Measurements from ENCODE around the gene CLASP1.
"Not testable (repeated sequence)": the region's sequence is repeated elsewhere in the genome, so short reads cannot be mapped to it uniquely, and the experiment has no call there.

Gene CLASP1

DNA sequence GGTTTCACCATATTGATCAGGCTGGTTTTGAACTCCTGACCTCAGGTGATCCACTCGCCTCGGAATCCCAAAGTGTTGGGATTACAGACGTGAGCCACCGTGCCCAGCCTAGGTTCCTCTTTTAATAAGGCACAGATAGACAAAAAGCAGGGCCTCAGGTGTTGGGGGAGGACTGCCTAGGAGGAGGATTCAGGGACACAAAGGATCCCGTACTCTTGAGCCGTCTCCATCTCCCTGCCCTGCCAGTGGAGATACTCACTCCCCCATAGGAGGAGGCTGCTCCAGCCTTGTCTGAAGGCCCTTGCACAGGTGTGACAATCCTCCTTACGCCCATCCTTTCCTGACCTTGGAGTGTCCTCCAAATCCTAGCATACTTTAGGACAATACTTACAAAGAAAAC, 332.3 kb downstream of the CLASP1 start:
- no peak for TF ChIP-seq EZH2 (IDR thresholded peaks at IDR 0.05; ENCODE audit: borderline replicate concordance, low read length)
- TF ChIP-seq, protein P1, sequence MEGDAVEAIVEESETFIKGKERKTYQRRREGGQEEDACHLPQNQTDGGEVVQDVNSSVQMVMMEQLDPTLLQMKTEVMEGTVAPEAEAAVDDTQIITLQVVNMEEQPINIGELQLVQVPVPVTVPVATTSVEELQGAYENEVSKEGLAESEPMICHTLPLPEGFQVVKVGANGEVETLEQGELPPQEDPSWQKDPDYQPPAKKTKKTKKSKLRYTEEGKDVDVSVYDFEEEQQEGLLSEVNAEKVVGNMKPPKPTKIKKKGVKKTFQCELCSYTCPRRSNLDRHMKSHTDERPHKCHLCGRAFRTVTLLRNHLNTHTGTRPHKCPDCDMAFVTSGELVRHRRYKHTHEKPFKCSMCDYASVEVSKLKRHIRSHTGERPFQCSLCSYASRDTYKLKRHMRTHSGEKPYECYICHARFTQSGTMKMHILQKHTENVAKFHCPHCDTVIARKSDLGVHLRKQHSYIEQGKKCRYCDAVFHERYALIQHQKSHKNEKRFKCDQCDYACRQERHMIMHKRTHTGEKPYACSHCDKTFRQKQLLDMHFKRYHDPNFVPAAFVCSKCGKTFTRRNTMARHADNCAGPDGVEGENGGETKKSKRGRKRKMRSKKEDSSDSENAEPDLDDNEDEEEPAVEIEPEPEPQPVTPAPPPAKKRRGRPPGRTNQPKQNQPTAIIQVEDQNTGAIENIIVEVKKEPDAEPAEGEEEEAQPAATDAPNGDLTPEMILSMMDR (IDR thresholded peaks at IDR 0.05; ENCODE audit: low read length) = no peak
- no peaks in the 10 kb centered on the region for H3K9me2 ChIP-seq (ENCODE audit: low read depth, low read length)
- no peak overlapping the region for H3K9ac ChIP-seq (ENCODE audit: low read length)
- no peaks in the 10 kb centered on the region for H3K27me3 ChIP-seq (ENCODE audit: insufficient read depth, low read length)
- H3K36me3 ChIP-seq (ENCODE audit: insufficient read depth, low read length) = no peaks in the 10 kb centered on the region
- H2AFZ ChIP-seq (ENCODE audit: low read length) = no peak overlapping the region
- H3F3A ChIP-seq (ENCODE audit: insufficient read depth, low read length) = no peaks in the 10 kb centered on the region
- no peak overlapping the region for H3K4me2 ChIP-seq (ENCODE audit: low read length)
- H3K4me1 ChIP-seq (ENCODE audit: insufficient read depth, low read length, severe bottlenecking) = no peaks in the 10 kb centered on the region
- H3K27ac ChIP-seq (ENCODE audit: low read depth, low read length, poor library complexity, severe bottlenecking) = no peak overlapping the region
- H4K20me1 ChIP-seq (ENCODE audit: insufficient read depth, low read length) = no peaks in the 10 kb centered on the region
- H3K4me3 ChIP-seq (ENCODE audit: low read depth, low read length, poor library complexity, severe bottlenecking) = no peak overlapping the region
- H3K9me3 ChIP-seq (ENCODE audit: low read length) = no peaks in the 10 kb centered on the region; the same call in 1 of the 2 replicates
- H3K79me2 ChIP-seq (ENCODE audit: insufficient read depth, low read length) = no peaks in the 10 kb centered on the region

DNA sequence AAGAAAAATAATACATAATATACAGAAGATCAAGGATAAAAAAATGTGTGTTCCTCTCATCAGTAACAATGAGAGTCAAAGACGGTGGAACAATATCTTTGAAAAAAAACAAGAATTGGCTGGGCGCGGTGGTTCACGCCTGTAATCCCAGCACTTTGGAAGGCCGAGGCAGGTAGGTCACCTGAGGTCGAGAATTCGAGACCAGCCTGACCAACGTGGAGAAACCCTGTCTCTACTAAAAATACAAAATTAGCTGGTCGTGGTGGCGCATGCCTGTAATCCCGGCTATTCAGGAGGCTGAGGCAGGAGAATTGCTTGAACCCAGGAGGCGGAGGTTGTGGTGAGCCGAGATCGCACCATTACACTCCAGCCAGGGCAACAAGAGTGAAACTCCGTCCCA, 335.6 kb downstream of the CLASP1 start:
- H3K9me2 ChIP-seq (ENCODE audit: low read depth, low read length) = not testable (repeated sequence)

DNA sequence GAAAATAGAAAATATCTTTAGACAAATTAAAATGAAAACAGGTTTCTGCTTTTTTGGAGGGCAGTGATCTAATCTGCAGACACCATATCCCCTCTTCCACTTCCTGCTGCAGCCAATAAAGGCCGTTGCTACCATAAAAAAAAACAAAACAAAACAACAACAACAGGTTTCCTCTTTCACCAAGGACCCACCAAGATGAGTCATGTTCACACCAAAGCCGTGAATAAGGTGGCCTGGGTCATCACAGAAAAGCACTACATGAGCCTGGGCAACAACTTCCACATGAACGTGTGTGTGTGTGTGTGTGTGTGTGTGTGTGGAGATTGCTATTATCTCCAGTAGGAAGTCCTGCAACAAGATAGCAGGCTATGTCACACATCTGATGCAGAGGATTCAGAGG, 339.5 kb downstream of the CLASP1 start:
- no peaks in the 10 kb centered on the region for H3K9me2 ChIP-seq (ENCODE audit: low read depth, low read length)
- no peaks in the 10 kb centered on the region for H4K20me1 ChIP-seq (ENCODE audit: insufficient read depth, low read length)
- no peak overlapping the region for H3K9ac ChIP-seq (ENCODE audit: low read length)
- no peak overlapping the region for H3K4me3 ChIP-seq (ENCODE audit: low read depth, low read length, poor library complexity, severe bottlenecking)
- H3K4me1 ChIP-seq (ENCODE audit: insufficient read depth, low read length, severe bottlenecking) = no peaks in the 10 kb centered on the region
- H3F3A ChIP-seq (ENCODE audit: insufficient read depth, low read length) = no peaks in the 10 kb centered on the region
- no peak overlapping the region for H3K27ac ChIP-seq (ENCODE audit: low read depth, low read length, poor library complexity, severe bottlenecking)
- no peak for TF ChIP-seq EZH2 (IDR thresholded peaks at IDR 0.05; ENCODE audit: borderline replicate concordance, low read length)
- TF ChIP-seq, protein P1 (IDR thresholded peaks at IDR 0.05; ENCODE audit: low read length) = no peak
- H3K4me2 ChIP-seq (ENCODE audit: low read length) = no peak overlapping the region
- H3K27me3 ChIP-seq (ENCODE audit: insufficient read depth, low read length) = no peaks in the 10 kb centered on the region; the same call in 1 of the 2 replicates
- H3K79me2 ChIP-seq (ENCODE audit: insufficient read depth, low read length) = no peaks in the 10 kb centered on the region
- H3K36me3 ChIP-seq (ENCODE audit: insufficient read depth, low read length) = no peaks in the 10 kb centered on the region
- H2AFZ ChIP-seq (ENCODE audit: low read length) = no peak overlapping the region
- no peaks in the 10 kb centered on the region; the same call in 1 of the 2 replicates for H3K9me3 ChIP-seq (ENCODE audit: low read length)

More for the DNA sequence above, 335.6 kb downstream of the CLASP1 start:
- H3K79me2 ChIP-seq (ENCODE audit: insufficient read depth, low read length); H3K27me3 ChIP-seq (ENCODE audit: insufficient read depth, low read length); H3K4me2 ChIP-seq (ENCODE audit: low read length); H3F3A ChIP-seq (ENCODE audit: insufficient read depth, low read length); H4K20me1 ChIP-seq (ENCODE audit: insufficient read depth, low read length); H2AFZ ChIP-seq (ENCODE audit: low read length); H3K36me3 ChIP-seq (ENCODE audit: insufficient read depth, low read length); H3K9me3 ChIP-seq (ENCODE audit: low read length); H3K27ac ChIP-seq (ENCODE audit: low read depth, low read length, poor library complexity, severe bottlenecking); H3K4me1 ChIP-seq (ENCODE audit: insufficient read depth, low read length, severe bottlenecking); H3K9ac ChIP-seq (ENCODE audit: low read length); H3K4me3 ChIP-seq (ENCODE audit: low read depth, low read length, poor library complexity, severe bottlenecking): not testable (repeated sequence)

DNA sequence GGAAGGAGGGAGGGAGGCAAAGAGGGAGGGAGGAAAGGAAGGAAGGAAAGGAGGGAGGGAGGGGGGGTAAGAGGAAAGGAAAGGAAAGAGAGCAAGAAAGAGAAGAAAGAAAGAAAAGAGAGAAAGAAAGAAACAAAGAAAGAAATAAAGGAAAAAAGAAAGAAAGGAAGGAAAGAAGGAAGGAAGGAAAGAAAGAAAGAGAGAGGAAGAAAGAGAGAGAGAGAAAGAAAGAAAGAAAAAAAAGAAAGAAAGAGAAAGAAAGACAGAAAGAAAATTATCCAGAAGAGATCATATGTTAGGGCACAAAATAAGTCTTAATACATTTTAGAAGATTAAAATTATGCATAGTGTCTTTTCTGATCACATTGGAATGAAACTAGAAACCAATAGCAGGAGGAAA, 339.9 kb downstream of the CLASP1 start:
- Histone ChIP-seq H3K9me3 (ENCODE audit: low read length) (no peaks in the 10 kb centered on the region; the same call in 1 of the 2 replicates), H3K9me2 (ENCODE audit: low read depth, low read length) (no peaks in the 10 kb centered on the region), H2AFZ (ENCODE audit: low read length) (no peak overlapping the region), H3K4me1 (ENCODE audit: insufficient read depth, low read length, severe bottlenecking) (no peaks in the 10 kb centered on the region), H3K27ac (ENCODE audit: low read depth, low read length, poor library complexity, severe bottlenecking) (no peak overlapping the region), H3K27me3 (ENCODE audit: insufficient read depth, low read length) (no peaks in the 10 kb centered on the region; the same call in 1 of the 2 replicates), H4K20me1 (ENCODE audit: insufficient read depth, low read length) (no peaks in the 10 kb centered on the region), H3K4me3 (ENCODE audit: low read depth, low read length, poor library complexity, severe bottlenecking) (no peak overlapping the region), H3K36me3 (ENCODE audit: insufficient read depth, low read length) (no peaks in the 10 kb centered on the region), H3F3A (ENCODE audit: insufficient read depth, low read length) (no peaks in the 10 kb centered on the region), H3K4me2 (ENCODE audit: low read length) (no peak overlapping the region), H3K9ac (ENCODE audit: low read length) (no peak overlapping the region), H3K79me2 (ENCODE audit: insufficient read depth, low read length) (no peaks in the 10 kb centered on the region)
- TF ChIP-seq, protein P1 (IDR thresholded peaks at IDR 0.05; ENCODE audit: low read length) = no peak
- TF ChIP-seq EZH2 (IDR thresholded peaks at IDR 0.05; ENCODE audit: borderline replicate concordance, low read length) = no peak

Measured in OCI-LY1 (cell line).